ENCODE results near the gene MARK3. TPM values are rescaled to one million over a fixed set of nuclear protein-coding genes. Genes with fewer than 3 reads are reported as not detected.

Gene MARK3
- total RNA-seq, 1 experiment from 2014 or later: 81.9 TPM

DNA sequence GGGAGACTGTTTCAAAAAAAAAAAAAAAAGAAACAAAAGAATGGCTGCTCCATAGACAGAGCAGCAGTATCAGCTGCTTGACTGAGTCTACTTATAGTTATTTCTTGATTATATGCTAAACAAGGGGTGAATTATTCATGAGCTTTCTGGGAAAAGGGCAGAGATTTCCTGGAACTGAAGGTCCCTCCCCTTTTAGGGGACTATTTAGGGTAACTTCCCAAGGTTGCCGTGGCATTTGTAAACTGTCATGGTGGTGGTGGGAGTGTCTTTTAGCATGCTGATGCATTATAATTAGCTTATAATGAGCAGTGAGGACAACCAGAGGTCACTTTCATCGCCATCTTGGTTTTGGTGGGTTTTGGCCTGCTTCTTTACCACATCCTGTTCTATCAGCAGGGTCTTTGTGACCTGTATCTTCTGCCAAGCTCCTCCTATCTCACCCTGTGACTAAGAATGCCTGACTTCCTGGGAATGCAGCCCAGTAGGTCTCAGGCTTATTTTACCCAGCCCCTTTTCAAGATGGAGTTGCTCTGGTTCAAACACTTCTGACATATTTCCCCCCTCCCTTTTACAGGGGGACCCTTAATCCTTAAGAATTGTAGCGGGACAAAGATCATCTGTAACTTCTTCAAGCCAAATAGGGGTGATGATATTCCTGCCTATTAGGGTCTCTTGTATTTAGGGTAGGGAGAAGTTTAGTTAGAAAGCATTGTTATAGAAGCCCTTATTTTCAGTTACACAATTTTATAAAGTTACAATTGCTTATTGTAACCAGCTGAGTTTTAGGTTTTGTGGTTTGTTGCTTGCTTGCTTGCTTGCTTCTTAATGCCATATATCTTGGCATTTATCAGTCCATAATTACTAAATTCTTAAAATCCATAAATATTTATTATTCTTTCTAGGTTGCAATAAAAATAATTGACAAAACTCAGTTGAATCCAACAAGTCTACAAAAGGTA is 42.5 kb downstream of the MARK3 start:
- peaks cover 10 to 16% (median 13%) of the 10 kb centered on the region in 3 experiments; a peak in 6 of 7 replicates for H3K36me3 Mint-ChIP-seq (ENCODE audit: insufficient read depth in 1 of 3, low read depth in 3 of 3)
- H3K4me1 Mint-ChIP-seq: peaks cover 31 to 40% of the 10 kb centered on the region in 2 experiments
- Histone ChIP-seq H3K9ac (ENCODE audit: extremely low read depth, insufficient read length, low read length) (no peak overlapping the region), H4K20me1 (ENCODE audit: control insufficient read depth, insufficient read depth, insufficient read length) (no peaks in the 10 kb centered on the region), H2AK5ac (ENCODE audit: insufficient read length, low read length) (no peak overlapping the region), H3K9me3 (ENCODE audit: control insufficient read depth, low read depth, low read length) (no peaks in the 10 kb centered on the region), H3K79me2 (ENCODE audit: insufficient read depth, low read length) (peaks cover 5% of the 10 kb centered on the region; the same call in 1 of the 2 replicates), H4K5ac (ENCODE audit: insufficient read length, low read depth, low read length) (no peak overlapping the region), H3K4ac (ENCODE audit: low read depth, low read length) (no peak overlapping the region), H3K4me1 (ENCODE audit: insufficient read depth, low read length) (peaks cover 6% of the 10 kb centered on the region), H3K23ac (ENCODE audit: insufficient read length, low read depth, low read length) (no peak overlapping the region), H2BK15ac (ENCODE audit: low read depth, low read length) (no peak overlapping the region), H2BK20ac (ENCODE audit: low read depth, low read length, poor library complexity, severe bottlenecking) (no peak overlapping the region), H2BK120ac (ENCODE audit: low read depth, low read length, poor library complexity, severe bottlenecking) (no peak overlapping the region), H3T11ph (ENCODE audit: low read length) (no peak overlapping the region), H3K4me2 (ENCODE audit: insufficient read depth, insufficient read length, low read length) (no peak overlapping the region), H2BK5ac (ENCODE audit: insufficient read length, low read length) (no peak overlapping the region), H3K18ac (ENCODE audit: insufficient read length, low read depth, low read length) (no peak overlapping the region), H4K91ac (ENCODE audit: insufficient read length, low read depth, low read length) (no peak overlapping the region), H3K14ac (ENCODE audit: insufficient read depth, low read length) (no peak overlapping the region), H2BK12ac (ENCODE audit: insufficient read length, low read depth, low read length) (no peak overlapping the region), H2AFZ (ENCODE audit: low read length) (no peak overlapping the region), H3K23me2 (ENCODE audit: insufficient read length, low read depth, low read length, poor library complexity, severe bottlenecking) (no peaks in the 10 kb centered on the region), H3K27ac (ENCODE audit: insufficient read length, low read depth, low read length) (peak overlapping the region; percentile 58), H3K79me1 (ENCODE audit: insufficient read depth, low read depth, low read length, poor library complexity, severe bottlenecking) (peaks cover 12% of the 10 kb centered on the region), H3K56ac (ENCODE audit: insufficient read length, low read depth, low read length) (no peak overlapping the region), H3K27me3 (ENCODE audit: insufficient read depth, low read length) (no peaks in the 10 kb centered on the region), H4K8ac (replicated peaks; ENCODE audit: insufficient read length, low read depth, low read length) (no peak overlapping the region)
- no peak overlapping the region for H3K4me3 Mint-ChIP-seq
- WGBS (ENCODE audit: extremely low coverage, insufficient read length, low lambda C conversion rate): no CpG with 5 or more reads among the region's 3 CpGs
- H3K27me3 Mint-ChIP-seq (ENCODE audit: low read depth): no peaks in the 10 kb centered on the region
- peak; percentile 77 for DNase-seq
- no peaks in the 10 kb centered on the region for H3K9me3 Mint-ChIP-seq
- TF ChIP-seq, protein P1, sequence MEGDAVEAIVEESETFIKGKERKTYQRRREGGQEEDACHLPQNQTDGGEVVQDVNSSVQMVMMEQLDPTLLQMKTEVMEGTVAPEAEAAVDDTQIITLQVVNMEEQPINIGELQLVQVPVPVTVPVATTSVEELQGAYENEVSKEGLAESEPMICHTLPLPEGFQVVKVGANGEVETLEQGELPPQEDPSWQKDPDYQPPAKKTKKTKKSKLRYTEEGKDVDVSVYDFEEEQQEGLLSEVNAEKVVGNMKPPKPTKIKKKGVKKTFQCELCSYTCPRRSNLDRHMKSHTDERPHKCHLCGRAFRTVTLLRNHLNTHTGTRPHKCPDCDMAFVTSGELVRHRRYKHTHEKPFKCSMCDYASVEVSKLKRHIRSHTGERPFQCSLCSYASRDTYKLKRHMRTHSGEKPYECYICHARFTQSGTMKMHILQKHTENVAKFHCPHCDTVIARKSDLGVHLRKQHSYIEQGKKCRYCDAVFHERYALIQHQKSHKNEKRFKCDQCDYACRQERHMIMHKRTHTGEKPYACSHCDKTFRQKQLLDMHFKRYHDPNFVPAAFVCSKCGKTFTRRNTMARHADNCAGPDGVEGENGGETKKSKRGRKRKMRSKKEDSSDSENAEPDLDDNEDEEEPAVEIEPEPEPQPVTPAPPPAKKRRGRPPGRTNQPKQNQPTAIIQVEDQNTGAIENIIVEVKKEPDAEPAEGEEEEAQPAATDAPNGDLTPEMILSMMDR (conservative IDR thresholded peaks at IDR 0.05): no peak
- peak overlapping the region; percentile 45 to 95 (median 93) for H3K27ac Mint-ChIP-seq

Data from H9 (cell line).